ENCODE results near the gene BCL7A. TPM values are rescaled to one million over a fixed set of nuclear protein-coding genes. Genes with fewer than 3 reads are reported as not detected.

BCL7A gene
- total RNA-seq, 4 donors from 2014 or later: 0.75 to 6.8 (median 6.3) TPM

- TF ChIP-seq EP300 (IDR thresholded peaks at IDR 0.05; ENCODE audit: low read depth) (no peak), POLR2AphosphoS5 (IDR thresholded peaks at IDR 0.05) (peak; percentile 84 to 92 (median 92)), CTCF (IDR thresholded peaks at IDR 0.05) (no peak), POLR2A (IDR thresholded peaks at IDR 0.05) (peak; percentile 67)
- 1% methylated on average over 70 of the region's 113 CpGs; no CpG with 5 or more reads in 1 of the 2 donors for WGBS, 2 donors (ENCODE audit: low coverage in 1 of 2)
- intact Hi-C loops (cut with DNase I; ENCODE audit: low total_unique reads): no loop called here
- DNase-seq: peak; percentile 96
- Histone ChIP-seq H3K36me3 (no peaks in the 10 kb centered on the region), H3K27ac (peak within 1 kb of the TSS; percentile 90 to 95 (median 94)), H3K27me3 (no peaks in the 10 kb centered on the region), H3K4me1 (peaks cover 25 to 48% (median 42%) of the 10 kb centered on the region in 4 donors), H3K9me3 (no peaks in the 10 kb centered on the region), H3K4me3 (peak within 1 kb of the TSS; percentile 82 to 94 (median 88))
- in situ Hi-C loops (cut with MboI; ENCODE audit: low pct_ligation_motif_present in 1 of 4, low pct_unique_long_range_greater_than_20kb in 1 of 4, low sequenced_read_pairs in 3 of 4): no loop called here
Measured at GRCh38 chr12:122078141-122079032, 56.7 kb downstream of the BCL7A start, which contains the start of gene MLXIP. Gene MLXIP, plus strand, starts transcription at chr12:122078756. Its CDS starts 98 bp downstream, at chr12:122078854.

DNA sequence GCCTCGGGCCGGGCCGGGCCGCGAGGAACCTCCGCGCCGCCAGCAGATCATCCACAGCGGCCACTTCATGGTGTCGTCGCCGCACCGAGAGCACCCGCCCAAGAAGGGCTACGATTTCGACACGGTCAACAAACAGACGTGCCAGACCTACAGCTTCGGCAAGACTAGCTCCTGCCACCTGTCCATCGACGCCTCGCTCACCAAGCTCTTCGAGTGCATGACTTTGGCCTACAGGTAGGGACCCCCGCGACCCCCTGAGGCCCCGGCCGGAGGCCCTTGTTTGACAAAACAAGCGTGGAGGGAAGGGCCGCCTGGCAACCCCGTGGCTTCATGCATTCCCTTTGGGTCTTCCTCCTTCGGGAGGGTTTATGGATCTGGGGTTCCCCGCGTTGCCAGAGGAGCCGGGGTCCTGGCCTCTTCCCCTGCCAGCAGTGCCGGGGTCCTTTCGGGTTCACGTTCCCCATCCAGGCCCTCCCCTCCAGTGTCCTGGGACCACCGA, 57.4 kb downstream of the BCL7A start:
- Histone ChIP-seq H3K9me3 (no peaks in the 10 kb centered on the region), H3K4me3 (peak overlapping the region; percentile 82 to 94 (median 88)), H3K27ac (peak overlapping the region; percentile 90 to 95 (median 94)), H3K4me1 (peaks cover 25 to 55% (median 48%) of the 10 kb centered on the region in 4 donors), H3K36me3 (no peaks in the 10 kb centered on the region), H3K27me3 (no peaks in the 10 kb centered on the region)
- in situ Hi-C loops (cut with MboI; ENCODE audit: low pct_ligation_motif_present in 1 of 4, low pct_unique_long_range_greater_than_20kb in 1 of 4, low sequenced_read_pairs in 3 of 4): no loop called here
- WGBS, 2 donors (ENCODE audit: low coverage in 1 of 2): 0% methylated on average over 5 to 32 of the region's 38 CpGs
- no peak for TF ChIP-seq EP300 (IDR thresholded peaks at IDR 0.05; ENCODE audit: low read depth)
- no peak for TF ChIP-seq POLR2A (IDR thresholded peaks at IDR 0.05)
- no peak for TF ChIP-seq CTCF (IDR thresholded peaks at IDR 0.05)
- TF ChIP-seq POLR2AphosphoS5 (IDR thresholded peaks at IDR 0.05): no peak
- DNase-seq: peak; percentile 43
- intact Hi-C loops (cut with DNase I; ENCODE audit: low total_unique reads): no loop called here

DNA sequence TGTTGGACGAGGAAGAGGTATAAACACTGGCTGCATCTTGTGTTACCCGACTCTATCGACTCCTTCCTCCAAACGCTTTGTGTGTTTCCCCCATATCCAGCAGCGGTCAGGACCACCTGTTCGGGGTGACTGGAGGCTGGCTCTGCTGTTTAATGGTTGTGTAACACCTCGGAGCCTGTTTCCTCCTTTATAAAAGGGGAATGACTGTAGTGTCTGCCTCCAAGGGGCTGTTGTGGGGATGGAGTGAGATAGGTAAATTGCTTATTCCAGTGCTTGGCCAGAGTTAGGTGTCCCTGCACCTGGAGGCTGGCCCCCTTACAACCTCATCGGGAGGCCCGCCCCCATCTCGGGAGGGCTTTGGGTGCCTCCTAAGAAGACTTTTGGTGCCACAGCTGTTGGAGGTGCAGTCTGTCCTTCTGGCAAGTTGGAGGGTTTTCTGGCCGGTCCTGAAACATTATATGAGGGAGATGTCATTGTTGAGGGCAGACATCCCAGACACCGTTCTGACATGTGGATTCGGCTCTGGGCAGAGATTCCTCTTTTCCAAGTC, 57.9 kb downstream of the BCL7A start:
- Histone ChIP-seq H3K4me1 (peaks cover 25 to 60% (median 53%) of the 10 kb centered on the region in 4 donors), H3K27ac (peak overlapping the region; percentile 90 to 95 (median 94)), H3K4me3 (peak overlapping the region; percentile 82 to 94 (median 88)), H3K27me3 (no peaks in the 10 kb centered on the region), H3K9me3 (no peaks in the 10 kb centered on the region), H3K36me3 (no peaks in the 10 kb centered on the region)
- no peak for TF ChIP-seq EP300 (IDR thresholded peaks at IDR 0.05; ENCODE audit: low read depth)
- no peak for TF ChIP-seq POLR2A (IDR thresholded peaks at IDR 0.05)
- TF ChIP-seq CTCF (IDR thresholded peaks at IDR 0.05): no peak
- no peak for TF ChIP-seq POLR2AphosphoS5 (IDR thresholded peaks at IDR 0.05)
- 1% methylated on average over 13 of the region's 13 CpGs; no CpG with 5 or more reads in 1 of the 2 donors for whole genome bisulfite sequencing, 2 donors (ENCODE audit: low coverage in 1 of 2)
- no peak for DNase-seq
- intact Hi-C loops (cut with DNase I; ENCODE audit: low total_unique reads) (no loop called here), in situ Hi-C loops (cut with MboI; ENCODE audit: low pct_ligation_motif_present in 1 of 4, low pct_unique_long_range_greater_than_20kb in 1 of 4, low sequenced_read_pairs in 3 of 4) (no loop called here)

Measured in transverse colon (tissue), 4 donors.